ENCODE measurements around the gene BOLA3.

DNA sequence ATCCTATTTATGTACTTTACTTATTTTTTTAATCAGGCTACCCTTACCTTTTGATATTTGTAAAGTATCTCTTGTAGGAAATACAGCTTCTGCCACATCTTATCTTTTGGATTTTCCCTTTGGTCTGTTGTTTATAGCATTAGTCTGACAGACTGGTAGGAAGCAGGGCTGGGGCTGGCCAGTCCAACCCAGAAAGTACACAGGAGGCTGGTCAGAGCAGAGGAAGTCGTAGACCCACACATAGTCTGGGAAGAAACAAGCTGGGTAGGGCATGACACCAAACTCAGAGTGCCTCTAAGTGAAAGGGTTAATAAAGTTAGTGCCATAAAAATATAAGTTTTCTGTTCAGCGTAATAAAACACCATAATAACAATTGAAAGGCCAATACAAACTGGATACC is 51.7 kb downstream of the BOLA3 start:
- TF ChIP-seq KLF16 (tag by site-specific recombination; IDR thresholded peaks at IDR 0.05) (no peak), ZNF292 (tag by site-specific recombination; IDR thresholded peaks at IDR 0.05; ENCODE audit: borderline replicate concordance, low read depth) (no peak)
- TF ChIP-seq, protein P1, sequence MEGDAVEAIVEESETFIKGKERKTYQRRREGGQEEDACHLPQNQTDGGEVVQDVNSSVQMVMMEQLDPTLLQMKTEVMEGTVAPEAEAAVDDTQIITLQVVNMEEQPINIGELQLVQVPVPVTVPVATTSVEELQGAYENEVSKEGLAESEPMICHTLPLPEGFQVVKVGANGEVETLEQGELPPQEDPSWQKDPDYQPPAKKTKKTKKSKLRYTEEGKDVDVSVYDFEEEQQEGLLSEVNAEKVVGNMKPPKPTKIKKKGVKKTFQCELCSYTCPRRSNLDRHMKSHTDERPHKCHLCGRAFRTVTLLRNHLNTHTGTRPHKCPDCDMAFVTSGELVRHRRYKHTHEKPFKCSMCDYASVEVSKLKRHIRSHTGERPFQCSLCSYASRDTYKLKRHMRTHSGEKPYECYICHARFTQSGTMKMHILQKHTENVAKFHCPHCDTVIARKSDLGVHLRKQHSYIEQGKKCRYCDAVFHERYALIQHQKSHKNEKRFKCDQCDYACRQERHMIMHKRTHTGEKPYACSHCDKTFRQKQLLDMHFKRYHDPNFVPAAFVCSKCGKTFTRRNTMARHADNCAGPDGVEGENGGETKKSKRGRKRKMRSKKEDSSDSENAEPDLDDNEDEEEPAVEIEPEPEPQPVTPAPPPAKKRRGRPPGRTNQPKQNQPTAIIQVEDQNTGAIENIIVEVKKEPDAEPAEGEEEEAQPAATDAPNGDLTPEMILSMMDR (tag by site-specific recombination; IDR thresholded peaks at IDR 0.05): no peak
